Caco-2 (cell line): ENCODE data around the gene SLC9A7. TPM values are rescaled to one million over a fixed set of nuclear protein-coding genes. Genes with fewer than 3 reads are reported as not detected.

Experiments used
- BruUV-seq: library from RNA; stranded (reverse); fragments of 400-500 nt; replicated peaks from 2 replicates; lab custom pipeline; 2021; lab: Mats Ljungman, UMichigan
- CTCF ChIA-PET: fragments of 300-600 bp; sonication (Branson Sonifier 250); formaldehyde crosslinking; loops from one replicate; lab custom pipeline; 2022; ENCODE audit warnings: antibody characterized with exemption; lab: Charles Lee
- POLR2A ChIA-PET: fragments of 300-600 bp; sonication (Branson Sonifier 250); formaldehyde crosslinking; loops from one replicate; lab custom pipeline; 2022; ENCODE audit warnings: antibody characterized with exemption; lab: Charles Lee
- DNase-seq, 2 experiments: peaks; one replicate each; pipeline versions ENCODE4 v3.0.0 to v3.0.0-alpha.2; 2020 to 2022
- H3K27me3 ChIP-seq: replicated peaks from 2 replicates; pipeline ENCODE4 v1.6.0; 2011; ENCODE audit warnings: low read length; ENCODE audit not compliant: control insufficient read depth, insufficient read depth
- H3K36me3 ChIP-seq: 2 replicates; pipeline ENCODE4 v1.5.1; 2011; ENCODE audit warnings: low read length; ENCODE audit not compliant: control insufficient read depth, insufficient read depth
- H3K4me1 ChIP-seq: fragments of 250-450 bp; sonication (Bioruptor Pico); 2 replicates; pipeline ENCODE4 v1.5.1; 2020; ENCODE audit warnings: mild to moderate bottlenecking
- H3K4me3 ChIP-seq: 2 replicates; pipeline ENCODE4 v1.5.1; 2011; ENCODE audit warnings: low read depth, mild to moderate bottlenecking, control low read depth, low read length
- H3K9me3 ChIP-seq: fragments of 250-450 bp; sonication (Bioruptor Pico); 2 replicates; pipeline ENCODE4 v1.5.1; 2020; ENCODE audit warnings: mild to moderate bottlenecking, moderate library complexity
- H3K27ac Mint-ChIP-seq: one replicate; pipeline ENCODE4 v1.8.0; 2022; ENCODE audit warnings: mixed read lengths; ENCODE audit not compliant: unreplicated experiment
- H3K27me3 Mint-ChIP-seq: one replicate; pipeline ENCODE4 v1.8.0; 2022; ENCODE audit warnings: mixed read lengths; ENCODE audit not compliant: insufficient read depth, unreplicated experiment
- H3K36me3 Mint-ChIP-seq: one replicate; pipeline ENCODE4 v1.8.0; 2022; ENCODE audit warnings: mild to moderate bottlenecking, mixed read lengths; ENCODE audit not compliant: insufficient read depth, unreplicated experiment
- H3K4me1 Mint-ChIP-seq: one replicate; pipeline ENCODE4 v1.8.0; 2022; ENCODE audit warnings: low read depth, mixed read lengths; ENCODE audit not compliant: unreplicated experiment
- H3K4me3 Mint-ChIP-seq: one replicate; pipeline ENCODE4 v1.8.0; 2022; ENCODE audit warnings: mild to moderate bottlenecking, moderate library complexity, mixed read lengths; ENCODE audit not compliant: unreplicated experiment
- H3K9me3 Mint-ChIP-seq: one replicate; pipeline ENCODE4 v1.8.0; 2022; ENCODE audit warnings: mixed read lengths; ENCODE audit not compliant: unreplicated experiment
- CTCF ChIP-seq, 2 experiments: fragments of 200-600 bp in 1 of 2; IDR thresholded peaks; 1 replicate in 1 of 2; 2 replicates in 1 of 2; pipeline versions ENCODE4 v1.5.1 to v1.8.0; 2011 to 2022; ENCODE audit warnings: antibody characterized with exemption in 1 of 2, control low read depth in 1 of 2, inconsistent platforms in 1 of 2, low read depth in 1 of 2, low read length in 1 of 2, mild to moderate bottlenecking in 1 of 2, moderate library complexity in 1 of 2; ENCODE audit not compliant: insufficient read depth in 1 of 2, severe bottlenecking in 1 of 2, unreplicated experiment in 1 of 2
- intact Hi-C: fragments of 100-400 bp; cut with micrococcal nuclease; formaldehyde crosslinking; loops from one replicate; pipeline ENCODE4 v1.10.0; 2022; ENCODE audit not compliant: unreplicated experiment
- total RNA-seq: library from RNA; stranded (reverse); gene quantifications from 2 replicates; pipeline ENCODE4 v1.2.3, GENCODE V29; 2022

The SLC9A7 gene
- total RNA-seq, 1 experiment from 2014 or later: 20.1 TPM

GRCh38 chrX:46551494-46552128 lies 207.3 kb downstream of the SLC9A7 start:
- ChIA-PET POLR2A (no interaction called here), CTCF (no interaction called here)
- TF ChIP-seq CTCF (IDR thresholded peaks at IDR 0.05; ENCODE audit: insufficient read depth in 1 of 2, low read depth in 1 of 2, low read length in 1 of 2, severe bottlenecking in 1 of 2, unreplicated experiment in 1 of 2): no peak
- no peak overlapping the region for H3K27ac Mint-ChIP-seq
- H3K36me3 ChIP-seq: no peaks in the 10 kb centered on the region
- H3K4me1 Mint-ChIP-seq: no peaks in the 10 kb centered on the region
- no peaks in the 10 kb centered on the region for H3K9me3 ChIP-seq
- H3K27me3 Mint-ChIP-seq: no peaks in the 10 kb centered on the region
- peaks cover 12% of the 10 kb centered on the region for H3K36me3 Mint-ChIP-seq
- H3K4me3 ChIP-seq: no peak overlapping the region
- H3K4me1 ChIP-seq: no peaks in the 10 kb centered on the region
- no peaks in the 10 kb centered on the region for H3K9me3 Mint-ChIP-seq
- BruUV-seq: no TSS peak
- intact Hi-C loops: no loop called here
- H3K4me3 Mint-ChIP-seq: no peak overlapping the region
- DNase-seq: no peak
- H3K27me3 ChIP-seq: no peaks in the 10 kb centered on the region

- intact Hi-C loops: no loop called here
- Histone ChIP-seq H3K9me3 (no peaks in the 10 kb centered on the region), H3K36me3 (no peaks in the 10 kb centered on the region), H3K4me3 (no peak overlapping the region), H3K4me1 (no peaks in the 10 kb centered on the region), H3K27me3 (no peaks in the 10 kb centered on the region)
- Mint-ChIP-seq H3K27me3 (no peaks in the 10 kb centered on the region), H3K4me1 (no peaks in the 10 kb centered on the region), H3K36me3 (peaks cover 21% of the 10 kb centered on the region), H3K27ac (no peak overlapping the region), H3K9me3 (no peaks in the 10 kb centered on the region), H3K4me3 (no peak overlapping the region)
- DNase-seq: no peak
- no peak for TF ChIP-seq CTCF (IDR thresholded peaks at IDR 0.05; ENCODE audit: insufficient read depth in 1 of 2, low read depth in 1 of 2, low read length in 1 of 2, severe bottlenecking in 1 of 2, unreplicated experiment in 1 of 2)
- BruUV-seq: no TSS peak
- CTCF ChIA-PET: no interaction called here
- POLR2A ChIA-PET: no interaction called here
These were observed 209.0 kb downstream of the SLC9A7 start for GRCh38 chrX:46549914-46550313.

Other genes with a start within 250 kb of the SLC9A7 start
- gene ZNF674, start 213.7 kb downstream of the SLC9A7 start, total RNA-seq: 3.7 and 4.6 TPM in 2 replicates
- gene CHST7, start 185.4 kb downstream of the SLC9A7 start, total RNA-seq: 1.5 and 2.4 TPM in 2 replicates
- gene RP2, start 77.9 kb upstream of the SLC9A7 start, total RNA-seq: 32.7 and 33.1 TPM in 2 replicates
- 21.7 and 22.7 TPM in 2 replicates for gene JADE3, start 153.3 kb upstream of the SLC9A7 start, total RNA-seq